Measurements from ENCODE around the gene CLPTM1. TPM values are rescaled to one million over a fixed set of nuclear protein-coding genes. Genes with fewer than 3 reads are reported as not detected.

CLPTM1 gene
- total RNA-seq, 1 experiment from 2014 or later, result 138 TPM

DNA sequence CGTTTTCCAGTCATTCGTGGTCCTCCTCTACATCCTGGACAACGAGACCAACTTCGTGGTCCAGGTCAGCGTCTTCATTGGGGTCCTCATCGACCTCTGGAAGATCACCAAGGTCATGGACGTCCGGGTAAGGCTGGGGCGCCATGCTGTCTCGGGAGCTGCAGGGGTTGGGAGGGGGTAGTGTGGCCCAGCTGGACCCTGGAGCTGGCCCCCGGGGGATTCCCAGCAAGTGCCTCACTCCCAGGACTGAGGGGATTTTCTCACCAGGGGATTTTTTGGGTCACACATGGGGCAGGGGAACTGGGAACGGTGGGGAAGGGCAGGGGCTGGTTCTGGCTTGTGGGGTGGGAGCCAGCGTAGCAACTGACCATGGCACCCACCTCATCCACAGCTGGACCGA is 35.3 kb downstream of the CLPTM1 start:
- H3K4me3 ChIP-seq (ENCODE audit: low read depth, low read length, poor library complexity, severe bottlenecking), result no peak overlapping the region
- TF ChIP-seq EZH2 (IDR thresholded peaks at IDR 0.05; ENCODE audit: borderline replicate concordance, low read depth, low read length, poor library complexity, severe bottlenecking), result no peak
- TF ChIP-seq, protein P1, sequence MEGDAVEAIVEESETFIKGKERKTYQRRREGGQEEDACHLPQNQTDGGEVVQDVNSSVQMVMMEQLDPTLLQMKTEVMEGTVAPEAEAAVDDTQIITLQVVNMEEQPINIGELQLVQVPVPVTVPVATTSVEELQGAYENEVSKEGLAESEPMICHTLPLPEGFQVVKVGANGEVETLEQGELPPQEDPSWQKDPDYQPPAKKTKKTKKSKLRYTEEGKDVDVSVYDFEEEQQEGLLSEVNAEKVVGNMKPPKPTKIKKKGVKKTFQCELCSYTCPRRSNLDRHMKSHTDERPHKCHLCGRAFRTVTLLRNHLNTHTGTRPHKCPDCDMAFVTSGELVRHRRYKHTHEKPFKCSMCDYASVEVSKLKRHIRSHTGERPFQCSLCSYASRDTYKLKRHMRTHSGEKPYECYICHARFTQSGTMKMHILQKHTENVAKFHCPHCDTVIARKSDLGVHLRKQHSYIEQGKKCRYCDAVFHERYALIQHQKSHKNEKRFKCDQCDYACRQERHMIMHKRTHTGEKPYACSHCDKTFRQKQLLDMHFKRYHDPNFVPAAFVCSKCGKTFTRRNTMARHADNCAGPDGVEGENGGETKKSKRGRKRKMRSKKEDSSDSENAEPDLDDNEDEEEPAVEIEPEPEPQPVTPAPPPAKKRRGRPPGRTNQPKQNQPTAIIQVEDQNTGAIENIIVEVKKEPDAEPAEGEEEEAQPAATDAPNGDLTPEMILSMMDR (conservative IDR thresholded peaks at IDR 0.05; ENCODE audit: low read depth, low read length), result no peak
- ChIA-PET CTCF (no interaction called here), POLR2A (ENCODE audit: low non-redundant PET) (no interaction called here)
- H3K27ac ChIP-seq (ENCODE audit: low read depth, low read length, poor library complexity, severe bottlenecking), result no peak overlapping the region
- H3K4me1 ChIP-seq (ENCODE audit: insufficient read depth, low read length, poor library complexity, severe bottlenecking), result no peaks in the 10 kb centered on the region
- no peaks in the 10 kb centered on the region for H3K9me3 ChIP-seq (ENCODE audit: low read depth, low read length, poor library complexity, severe bottlenecking)
- H3K27me3 ChIP-seq (replicated peaks; ENCODE audit: insufficient read depth, low read depth, low read length, poor library complexity), result no peaks in the 10 kb centered on the region
- no TSS peak for BruUV-seq (replicated peaks)
- no peak for DNase-seq (ENCODE audit: low spot score)
- intact Hi-C loops (cut with micrococcal nuclease; ENCODE audit: unreplicated experiment), result no loop called here
- H3K36me3 ChIP-seq (ENCODE audit: insufficient read depth, low read length, poor library complexity, severe bottlenecking), result peaks cover 18% of the 10 kb centered on the region

DNA sequence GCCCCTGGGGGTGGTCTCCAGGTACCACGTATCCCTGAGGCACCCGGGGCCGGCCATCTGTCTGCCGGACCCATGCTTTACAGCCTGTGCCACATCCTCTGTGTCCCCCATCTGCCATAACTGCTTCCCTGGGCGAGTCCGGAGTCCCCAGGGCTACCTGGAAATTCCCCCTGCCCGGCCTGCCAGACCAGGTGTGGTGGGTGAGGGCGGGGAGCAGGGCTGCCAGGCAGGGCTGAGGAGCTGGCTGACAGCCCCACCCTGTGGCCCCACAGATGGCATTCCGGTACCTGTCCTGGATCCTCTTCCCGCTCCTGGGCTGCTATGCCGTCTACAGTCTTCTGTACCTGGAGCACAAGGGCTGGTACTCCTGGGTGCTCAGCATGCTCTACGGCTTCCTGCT is 35.8 kb downstream of the CLPTM1 start:
- Histone ChIP-seq H3K4me1 (ENCODE audit: insufficient read depth, low read length, poor library complexity, severe bottlenecking) (no peaks in the 10 kb centered on the region), H3K9me3 (ENCODE audit: low read depth, low read length, poor library complexity, severe bottlenecking) (no peaks in the 10 kb centered on the region), H3K36me3 (ENCODE audit: insufficient read depth, low read length, poor library complexity, severe bottlenecking) (peaks cover 17% of the 10 kb centered on the region), H3K27ac (ENCODE audit: low read depth, low read length, poor library complexity, severe bottlenecking) (no peak overlapping the region), H3K4me3 (ENCODE audit: low read depth, low read length, poor library complexity, severe bottlenecking) (no peak overlapping the region), H3K27me3 (replicated peaks; ENCODE audit: insufficient read depth, low read depth, low read length, poor library complexity) (no peaks in the 10 kb centered on the region)
- ChIA-PET POLR2A (ENCODE audit: low non-redundant PET) (no interaction called here), CTCF (no interaction called here)
- BruUV-seq (replicated peaks), result no TSS peak
- intact Hi-C loops (cut with micrococcal nuclease; ENCODE audit: unreplicated experiment), result no loop called here
- no peak for DNase-seq (ENCODE audit: low spot score)
- no peak for TF ChIP-seq EZH2 (IDR thresholded peaks at IDR 0.05; ENCODE audit: borderline replicate concordance, low read depth, low read length, poor library complexity, severe bottlenecking)
- TF ChIP-seq, protein P1 (conservative IDR thresholded peaks at IDR 0.05; ENCODE audit: low read depth, low read length), result no peak

GRCh38 chr19:44992336-44993163 is 37.4 kb downstream of the CLPTM1 start:
- H3K36me3 ChIP-seq (ENCODE audit: insufficient read depth, low read length, poor library complexity, severe bottlenecking), result peaks cover 13% of the 10 kb centered on the region
- H3K9me3 ChIP-seq (ENCODE audit: low read depth, low read length, poor library complexity, severe bottlenecking), result no peaks in the 10 kb centered on the region
- DNase-seq (ENCODE audit: low spot score), result no peak
- H3K4me3 ChIP-seq (ENCODE audit: low read depth, low read length, poor library complexity, severe bottlenecking), result no peak overlapping the region
- H3K27ac ChIP-seq (ENCODE audit: low read depth, low read length, poor library complexity, severe bottlenecking), result no peak overlapping the region
- BruUV-seq (replicated peaks), result TSS peak; percentile 48
- H3K27me3 ChIP-seq (replicated peaks; ENCODE audit: insufficient read depth, low read depth, low read length, poor library complexity), result no peaks in the 10 kb centered on the region
- no peaks in the 10 kb centered on the region for H3K4me1 ChIP-seq (ENCODE audit: insufficient read depth, low read length, poor library complexity, severe bottlenecking)
- ChIA-PET CTCF (no interaction called here), POLR2A (ENCODE audit: low non-redundant PET) (no interaction called here)
- intact Hi-C loops (cut with micrococcal nuclease; ENCODE audit: unreplicated experiment), result no loop called here
- no peak for TF ChIP-seq EZH2 (IDR thresholded peaks at IDR 0.05; ENCODE audit: borderline replicate concordance, low read depth, low read length, poor library complexity, severe bottlenecking)
- TF ChIP-seq, protein P1 (conservative IDR thresholded peaks at IDR 0.05; ENCODE audit: low read depth, low read length), result no peak

Measured in A673 (cell line).